Ecto neural progenitor cell (in vitro differentiated cells): ENCODE results near the gene PAX6.

Experiments used
- DNase-seq: peaks from one replicate; pipeline ENCODE4 v3.0.0-alpha.2; 2018; ENCODE audit warnings: low spot score

PAX6 gene

DNA sequence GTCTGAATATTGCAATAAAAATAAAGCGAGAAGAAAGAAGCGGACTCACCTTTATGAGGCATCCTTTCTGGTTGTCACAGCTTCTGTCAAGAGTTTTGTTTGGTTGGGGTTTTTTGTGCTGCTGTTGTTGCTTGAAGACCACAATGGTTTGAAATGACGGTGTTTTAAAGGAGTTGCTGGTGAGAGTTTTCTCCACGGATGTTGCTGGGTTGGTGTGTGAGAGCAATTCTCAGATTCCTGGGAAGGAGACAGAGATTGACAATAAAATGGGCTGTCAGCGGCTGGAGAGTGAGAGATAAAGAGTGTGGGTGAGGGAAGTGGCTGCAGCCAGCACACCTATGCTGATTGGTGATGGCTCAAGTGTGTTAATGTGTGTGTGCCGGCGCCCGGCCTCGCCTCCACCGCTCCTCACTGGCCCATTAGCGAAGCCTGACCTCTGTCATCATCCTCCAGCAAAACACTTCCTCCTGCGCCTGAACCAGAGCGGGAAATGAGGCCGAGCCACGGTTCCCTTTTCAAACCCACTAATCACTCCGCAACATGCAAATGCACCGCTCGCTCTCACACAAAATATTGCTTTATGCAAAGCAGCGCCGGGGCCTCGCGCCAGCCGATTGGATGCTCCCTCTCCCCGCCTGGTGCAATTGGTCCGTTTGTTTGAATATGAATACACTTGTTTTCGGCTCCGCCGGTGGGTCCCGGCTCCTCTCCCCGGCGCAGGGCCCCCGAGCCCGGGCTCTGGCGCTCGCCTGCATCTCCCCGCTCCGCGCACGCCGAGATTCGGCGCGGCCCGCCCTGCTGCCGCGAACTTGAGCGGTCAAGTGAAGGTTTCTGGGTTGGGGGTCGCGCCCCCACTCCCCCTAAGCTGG lies at the start of gene PAX6:
PAX6 (minus strand) TSS at position 544 of the 869 bp plus-strand sequence. CDS start 4,911 bp downstream, outside the sequence.
- DNase-seq: peak; percentile 94

DNA sequence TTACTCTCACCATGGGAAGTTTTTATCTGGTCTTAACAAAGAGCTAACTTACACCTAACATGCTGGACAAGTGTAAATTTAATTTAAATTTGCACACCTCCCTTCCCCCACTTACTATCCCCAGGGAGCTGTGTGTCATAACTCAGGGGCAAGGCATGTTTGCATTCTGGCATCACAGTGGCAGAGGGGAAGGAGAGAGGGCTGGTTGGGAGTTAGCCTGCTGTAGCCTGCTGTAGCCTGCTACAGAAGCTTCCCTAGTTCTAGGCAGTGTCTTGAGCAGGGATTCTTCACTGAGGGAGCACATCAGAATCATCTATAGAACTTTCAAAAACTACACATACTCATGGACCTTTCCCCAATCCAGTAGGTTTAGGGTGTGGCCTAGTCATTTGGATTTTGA lies 49.3 kb upstream of the PAX6 start:
- DNase-seq: no peak

DNA sequence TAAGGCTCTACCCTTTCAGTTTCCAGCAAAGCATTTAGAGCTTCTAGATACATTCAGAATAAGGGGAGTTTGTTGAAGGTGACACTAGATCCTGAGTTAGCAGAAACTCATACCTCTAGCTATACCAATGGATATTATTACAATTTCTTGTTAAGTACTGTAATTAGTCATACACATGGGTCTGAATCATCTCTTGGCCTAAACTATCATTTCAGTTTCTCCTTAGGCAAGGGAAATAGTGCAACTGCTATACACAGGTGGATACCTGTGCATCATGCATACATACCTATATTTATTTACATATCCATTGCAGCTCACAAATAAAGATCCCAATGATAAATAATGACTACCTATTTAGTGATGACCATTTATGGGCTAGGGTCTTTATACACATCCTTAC lies 45.1 kb upstream of the PAX6 start:
- no peak for DNase-seq

DNA sequence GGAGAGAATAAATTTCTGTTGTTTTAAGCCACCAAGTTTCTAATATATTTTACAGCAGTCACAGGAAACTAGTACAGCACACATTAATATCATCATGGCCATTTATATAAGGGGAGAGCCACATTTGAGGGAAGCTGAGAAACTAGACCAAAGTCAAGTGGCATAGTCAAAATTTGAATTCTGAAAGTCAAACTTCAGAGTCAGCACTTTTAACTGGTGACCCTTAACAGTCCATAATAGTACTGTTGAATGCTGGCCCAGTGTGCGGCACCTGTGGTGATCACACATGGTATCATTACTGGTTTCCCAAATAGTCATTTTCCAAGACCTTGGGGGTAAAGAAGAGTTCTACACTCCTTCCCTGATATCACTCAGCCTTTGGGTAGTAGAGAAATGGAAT lies 44.3 kb upstream of the PAX6 start:
- no peak for DNase-seq

DNA sequence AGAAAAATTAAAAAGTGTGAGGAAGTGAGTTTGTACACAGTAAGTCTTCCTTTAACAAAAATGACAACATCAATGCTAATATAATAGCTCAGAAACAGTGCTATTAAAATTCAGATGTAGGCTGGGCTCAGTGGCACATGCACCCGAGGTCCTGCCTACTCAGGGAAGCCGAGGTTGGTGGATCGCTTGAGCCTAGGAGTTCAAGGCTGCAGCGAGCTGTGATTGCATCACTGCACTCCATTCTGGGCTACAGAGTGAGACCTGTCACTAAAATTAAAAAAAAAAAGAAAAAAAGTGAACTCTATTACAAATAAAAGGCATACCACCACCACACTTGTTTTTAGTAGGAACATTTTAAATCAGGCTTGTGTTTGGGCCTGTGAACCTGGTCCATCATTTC lies 39.2 kb upstream of the PAX6 start:
- no peak for DNase-seq

DNA sequence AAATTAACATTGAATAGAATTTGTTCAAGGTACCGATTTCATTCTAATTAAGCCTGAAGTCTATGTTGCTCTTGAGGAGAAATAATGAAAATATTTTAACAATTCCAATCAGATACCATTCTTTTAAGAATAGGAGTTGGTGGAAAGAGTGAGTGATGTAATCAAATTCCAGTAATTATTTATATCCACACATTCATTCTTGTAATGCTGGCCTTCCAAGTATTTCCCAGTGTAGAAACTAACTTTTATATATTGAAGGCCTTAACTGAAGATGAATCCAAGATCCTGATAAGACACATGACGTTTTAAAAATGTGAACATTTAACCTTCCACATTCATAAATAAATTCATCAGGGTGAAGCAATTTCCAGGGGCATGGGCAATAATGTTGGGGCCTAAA lies 36.6 kb upstream of the PAX6 start:
- no peak for DNase-seq

DNA sequence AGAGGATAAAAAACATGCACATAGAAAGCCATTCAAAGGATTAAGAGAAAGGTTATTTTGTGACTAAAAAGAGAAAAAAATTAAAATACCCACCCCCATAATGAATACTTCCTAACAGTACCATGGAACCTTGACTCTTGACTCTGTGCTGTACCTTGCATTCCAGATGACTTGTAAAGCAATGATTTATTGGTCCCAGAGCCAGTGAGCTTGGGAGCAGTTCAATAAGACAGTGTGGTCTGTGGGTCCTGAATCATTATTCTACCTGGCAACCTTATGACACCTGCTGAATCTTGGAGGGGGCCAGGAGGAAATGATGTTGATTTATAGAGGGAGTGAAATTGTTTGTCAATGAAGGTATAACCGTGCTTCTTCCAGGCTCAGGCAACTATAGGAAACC lies 34.2 kb upstream of the PAX6 start:
- DNase-seq: no peak

DNA sequence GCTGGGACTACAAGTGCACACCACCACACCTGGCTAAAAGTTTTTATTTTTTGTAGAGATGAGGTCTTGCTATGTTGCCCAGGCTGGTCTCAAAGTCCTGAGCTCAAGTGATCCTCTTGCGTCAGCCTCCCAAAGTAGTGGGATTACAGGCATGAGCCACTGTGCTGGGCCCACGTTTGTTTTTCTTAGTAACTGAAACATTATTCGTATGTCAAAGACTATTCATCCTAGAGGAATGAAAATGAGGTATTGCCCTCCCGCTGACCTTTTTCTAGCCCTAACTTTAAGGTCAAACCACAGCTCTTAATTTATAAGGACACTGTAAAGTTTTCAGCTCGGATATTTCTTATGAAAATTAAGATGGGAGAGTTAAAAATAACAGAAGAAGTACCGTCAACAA lies 33.2 kb upstream of the PAX6 start:
- DNase-seq: no peak

DNA sequence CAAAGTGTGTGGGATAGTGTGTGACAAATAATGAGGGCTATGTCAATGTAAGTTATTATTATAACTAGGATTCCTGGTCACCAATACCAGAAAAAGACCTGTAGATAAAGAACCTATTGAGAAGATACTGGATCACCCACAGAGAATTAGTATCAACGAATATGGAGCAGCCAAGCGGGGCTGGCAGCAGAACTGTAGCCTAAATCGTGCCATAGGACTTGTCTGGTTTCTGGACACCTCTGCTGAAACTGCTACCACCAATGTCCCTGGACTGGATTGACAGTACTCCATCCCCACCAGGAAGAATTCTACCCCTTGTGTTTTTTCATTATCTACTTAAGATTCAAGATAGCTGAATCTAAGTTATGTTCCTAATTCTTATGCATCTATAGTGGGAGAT lies 30.3 kb upstream of the PAX6 start:
- DNase-seq: no peak

DNA sequence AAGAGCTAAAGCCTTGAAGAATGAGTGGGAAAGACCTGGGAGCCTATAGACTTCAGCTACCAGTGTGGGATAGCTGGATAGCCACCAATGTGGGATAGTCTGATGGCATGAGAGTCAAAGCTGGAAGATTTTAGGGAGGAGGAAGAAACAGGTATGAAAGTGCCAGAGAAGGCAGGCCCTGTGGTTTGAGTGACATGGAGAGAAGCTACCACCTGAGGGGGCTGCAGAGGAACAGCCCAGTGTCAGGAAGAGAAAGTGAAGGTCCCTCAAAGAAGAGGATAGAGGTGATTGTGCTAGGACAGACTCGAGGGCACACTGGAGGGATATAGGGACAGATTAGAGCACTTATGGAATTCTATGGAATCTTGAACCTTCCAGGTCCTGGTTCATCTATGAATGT lies 23.1 kb upstream of the PAX6 start:
- no peak for DNase-seq

DNA sequence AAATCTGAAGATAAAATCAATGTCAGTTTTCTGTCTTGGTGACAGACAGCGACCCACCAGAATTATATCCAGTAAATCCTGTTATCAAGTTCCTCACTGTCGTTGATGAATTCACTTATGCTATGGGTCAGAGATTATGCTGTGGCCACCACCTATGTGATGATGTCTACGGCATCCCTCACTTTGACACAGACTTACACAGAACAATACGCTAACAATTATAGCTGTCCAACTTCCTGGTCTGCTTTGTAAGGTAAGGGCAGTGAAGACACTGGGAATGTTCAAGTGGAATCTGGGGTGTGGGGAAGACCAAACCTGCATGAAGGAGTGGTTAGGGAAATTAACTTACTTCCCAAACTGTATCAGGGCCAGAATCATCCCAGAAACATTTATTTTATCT lies 19.3 kb upstream of the PAX6 start:
- no peak for DNase-seq

DNA sequence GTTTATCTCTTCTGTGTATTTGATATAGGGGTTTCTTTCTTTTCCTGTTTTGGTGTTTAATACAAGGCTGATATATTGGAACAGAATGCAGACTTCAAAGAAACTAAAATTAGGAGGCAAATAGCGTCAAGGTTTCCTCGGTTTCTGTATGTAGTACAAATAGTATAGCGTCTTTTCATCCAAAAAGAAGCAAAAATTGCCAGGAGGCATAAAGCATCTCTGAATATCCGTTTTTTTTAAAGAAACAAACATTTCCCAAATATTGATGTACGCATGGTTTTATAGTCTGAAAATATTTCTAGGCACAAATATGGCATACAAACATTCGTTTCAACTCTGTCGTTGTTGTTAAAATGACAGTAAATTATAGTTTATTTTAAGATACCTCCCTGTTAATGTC lies 17.1 kb upstream of the PAX6 start:
- DNase-seq: no peak

DNA sequence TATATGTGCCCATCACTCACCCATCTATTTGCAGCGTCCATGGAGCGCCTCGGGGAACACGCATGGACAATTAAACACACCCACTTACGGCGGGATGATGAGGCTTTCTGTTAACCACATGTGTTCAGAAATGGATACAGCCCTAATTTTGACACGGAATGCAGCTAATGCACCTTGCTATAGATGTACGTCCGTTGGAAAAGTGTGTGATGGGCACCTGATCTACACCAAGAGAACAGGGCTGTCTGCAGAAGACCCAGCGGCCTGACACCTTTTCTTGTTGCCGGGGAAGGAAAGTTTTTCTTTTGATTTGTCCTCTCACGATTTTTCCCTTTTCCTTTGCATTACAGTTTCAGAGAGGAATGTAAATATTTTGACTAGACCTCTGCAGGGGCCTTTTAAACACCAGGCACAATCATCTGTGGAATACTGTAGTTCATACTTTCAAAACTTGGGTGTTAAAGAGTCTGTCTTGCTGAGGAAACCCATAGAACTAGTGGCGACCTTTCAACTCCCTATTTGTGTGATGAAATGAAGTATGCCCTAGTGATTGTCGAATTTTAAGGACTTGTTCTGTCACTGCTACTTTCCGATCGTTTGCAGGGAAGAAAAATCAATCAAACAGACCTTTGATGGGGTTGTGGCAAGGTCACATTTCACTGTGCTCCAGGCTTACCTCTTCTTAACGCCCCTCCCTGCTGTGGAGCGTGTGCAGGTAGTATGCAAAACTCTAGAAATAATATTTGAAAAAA lies 16.5 kb upstream of the PAX6 start:
- DNase-seq: no peak

DNA sequence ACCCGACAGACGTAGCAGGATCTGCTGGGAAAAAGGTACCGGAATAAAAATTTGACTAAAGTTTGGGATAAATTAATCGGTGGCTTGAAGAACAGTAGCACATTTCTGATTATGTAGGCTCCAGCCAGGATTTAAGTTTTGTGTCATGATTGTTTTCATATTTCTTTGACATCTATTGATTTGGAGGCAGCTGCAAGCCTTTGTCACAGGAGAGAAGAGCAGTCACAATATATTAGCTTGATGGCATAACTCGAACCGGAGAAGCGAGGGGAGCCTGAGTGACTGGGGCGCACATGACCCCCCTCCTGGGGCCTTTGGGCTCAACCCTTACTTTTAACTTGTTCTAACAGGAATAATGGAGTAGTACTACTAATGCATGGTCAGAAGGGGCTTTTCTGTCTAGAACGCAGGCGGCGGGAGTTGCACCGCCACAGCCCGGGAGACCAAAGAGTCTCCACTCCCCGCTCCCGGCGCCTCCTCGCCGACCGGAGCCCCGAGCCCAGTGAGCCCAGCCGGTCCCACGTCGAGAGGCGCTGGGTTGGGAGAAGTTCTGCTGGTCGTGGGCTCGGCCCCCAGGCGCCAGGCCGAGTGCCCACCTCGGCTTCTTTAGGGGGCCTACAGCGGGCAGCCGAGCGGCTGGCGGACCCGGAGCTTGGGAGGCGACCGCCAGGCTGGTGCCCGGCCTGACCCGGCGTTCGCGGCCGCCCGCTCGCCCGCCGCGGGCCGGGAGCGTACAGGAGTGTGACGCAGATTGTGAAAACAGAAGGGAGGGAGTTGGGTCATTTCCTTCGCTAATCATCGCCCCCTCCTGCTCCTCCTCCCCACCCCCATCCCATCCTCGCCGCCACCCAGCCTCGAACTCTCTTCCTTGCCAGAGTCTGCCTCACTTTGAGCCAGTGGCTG lies 15.7 kb upstream of the PAX6 start:
- peak; percentile 61 for DNase-seq

DNA sequence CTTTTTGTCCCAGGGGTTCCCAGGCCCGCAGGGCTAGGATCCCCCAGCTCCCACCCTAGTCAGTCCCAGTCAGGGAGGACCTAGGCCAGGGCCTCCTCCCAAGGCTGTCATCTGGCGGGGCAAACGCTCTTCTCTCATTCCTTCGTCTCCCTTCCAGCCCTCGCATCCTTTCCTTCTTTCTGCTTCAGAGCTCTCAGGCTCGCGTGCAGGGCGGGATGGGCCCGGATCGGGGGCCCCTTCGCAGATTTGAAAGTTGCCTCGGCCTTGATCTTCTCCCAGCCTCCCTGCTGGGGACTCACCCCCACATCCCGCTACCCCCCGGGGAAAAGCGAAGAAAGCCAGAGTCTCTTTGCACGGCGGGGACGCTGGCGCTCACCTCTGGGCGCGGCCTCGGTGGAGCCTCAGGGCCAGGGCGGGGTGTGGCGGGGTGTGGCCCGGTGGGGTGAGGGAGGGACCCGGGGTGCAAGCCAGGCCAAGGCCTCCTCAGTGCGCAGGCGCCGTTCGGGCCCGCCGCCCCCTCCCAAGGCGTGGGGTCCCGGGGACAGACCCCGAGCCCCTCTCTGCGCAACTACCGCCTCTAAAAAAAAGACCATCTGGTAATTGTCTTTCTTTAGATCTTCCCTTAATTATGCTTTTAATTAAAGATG lies 14.8 kb upstream of the PAX6 start:
- peak; percentile 58 for DNase-seq

DNA sequence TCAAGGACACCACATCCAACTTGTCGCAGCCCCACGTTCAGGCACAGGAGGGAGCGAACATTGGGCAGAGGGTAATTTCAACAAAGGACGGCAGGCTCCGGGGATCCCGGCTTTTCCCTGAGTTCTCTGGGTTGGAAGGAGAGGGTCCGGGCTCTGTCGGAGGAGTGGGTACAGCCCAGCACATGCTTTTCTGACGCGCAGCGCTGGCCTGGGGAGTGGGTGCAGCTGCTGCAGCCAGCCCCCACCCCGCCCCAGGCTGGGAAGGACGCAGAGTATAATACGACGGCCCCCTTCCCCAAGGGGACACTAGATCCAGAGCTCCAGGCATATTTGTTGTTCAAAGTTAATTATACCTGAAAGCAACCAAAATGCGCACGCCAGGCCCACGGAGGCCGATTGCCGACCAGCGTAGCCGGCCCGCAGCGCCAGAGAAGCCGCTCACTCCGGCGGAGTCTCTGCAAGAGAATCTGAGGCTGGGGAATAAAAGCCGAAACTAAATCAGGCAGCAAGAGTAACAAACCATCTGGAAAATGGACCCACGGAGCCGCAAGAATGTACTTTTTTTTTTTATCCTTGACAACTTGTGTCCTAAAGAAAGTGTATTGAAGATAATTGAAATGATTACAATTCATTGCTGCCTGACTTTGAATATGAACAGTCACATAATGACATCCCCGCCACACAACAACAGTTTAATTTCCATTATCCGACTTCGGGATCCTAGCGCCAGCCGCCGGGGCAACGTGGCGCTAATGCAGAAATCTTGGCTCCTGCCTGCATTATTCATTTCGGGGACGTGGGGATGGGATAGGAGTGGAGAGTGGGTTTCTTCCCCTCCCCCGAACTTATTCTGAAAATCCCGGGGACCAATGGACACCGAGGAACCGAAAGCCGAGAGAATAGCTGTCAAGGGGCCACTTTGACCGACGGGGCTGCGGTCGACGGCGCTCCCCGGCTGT lies 14.0 kb upstream of the PAX6 start:
- DNase-seq: peak; percentile 51

DNA sequence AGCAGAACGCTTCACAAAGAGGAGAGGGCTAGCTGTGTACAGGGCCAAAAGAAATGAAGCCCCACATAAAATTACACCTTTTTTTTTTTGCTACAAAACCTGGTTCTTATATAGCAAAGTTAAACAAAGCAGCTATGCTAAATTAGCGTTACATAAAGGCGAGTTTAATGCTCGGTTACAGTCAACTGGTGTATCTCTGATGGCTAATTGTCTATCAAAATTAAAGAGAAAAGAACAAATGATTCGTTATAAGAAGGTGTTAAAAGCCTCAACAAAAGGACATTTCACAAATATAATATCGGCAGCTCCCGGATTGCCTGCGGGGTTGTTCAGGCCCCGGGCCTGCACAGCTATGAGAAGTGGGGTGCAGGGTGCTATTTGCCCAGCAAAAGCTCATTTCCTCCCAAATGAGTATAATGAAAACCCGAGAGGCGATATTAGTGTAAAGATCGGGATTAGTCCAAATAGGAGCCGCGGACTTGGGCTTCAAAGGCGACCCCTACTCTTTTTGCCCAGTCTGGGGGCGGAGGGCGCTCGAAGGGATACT lies 13.3 kb upstream of the PAX6 start:
- no peak for DNase-seq

DNA sequence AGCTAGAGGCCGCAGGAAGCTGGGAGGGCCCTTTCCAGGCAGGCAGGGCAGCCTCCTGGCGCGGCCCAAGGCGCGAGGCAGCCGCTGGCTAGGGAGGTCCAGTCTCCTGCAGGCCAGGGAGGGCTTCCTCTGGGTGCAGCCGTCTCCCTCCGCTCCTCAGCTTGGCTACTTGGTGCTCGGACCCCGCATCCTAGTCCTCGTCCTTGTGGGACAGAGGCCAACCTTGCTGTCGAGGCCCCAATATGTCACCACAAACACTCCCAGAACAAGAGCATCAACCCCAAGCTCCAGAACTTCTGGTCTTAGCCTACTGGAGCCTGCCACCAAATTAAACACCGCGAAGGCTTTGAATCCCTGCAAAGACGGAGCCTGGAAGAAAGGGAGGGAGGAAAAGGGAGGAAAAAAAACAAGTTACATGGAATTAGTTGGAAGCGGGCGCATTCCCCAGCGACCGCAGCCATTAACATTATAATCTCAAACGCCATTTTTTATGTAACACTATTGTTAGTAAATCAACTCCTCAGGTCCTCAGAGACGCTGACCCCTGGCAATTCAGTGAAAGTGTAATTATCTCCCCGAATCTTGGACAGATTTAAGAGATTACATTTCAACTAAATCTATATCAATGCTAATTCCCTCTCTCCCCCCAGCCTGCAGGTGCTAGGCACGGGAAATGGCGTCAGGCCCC lies 12.7 kb upstream of the PAX6 start:
- DNase-seq: peak; percentile 56

DNA sequence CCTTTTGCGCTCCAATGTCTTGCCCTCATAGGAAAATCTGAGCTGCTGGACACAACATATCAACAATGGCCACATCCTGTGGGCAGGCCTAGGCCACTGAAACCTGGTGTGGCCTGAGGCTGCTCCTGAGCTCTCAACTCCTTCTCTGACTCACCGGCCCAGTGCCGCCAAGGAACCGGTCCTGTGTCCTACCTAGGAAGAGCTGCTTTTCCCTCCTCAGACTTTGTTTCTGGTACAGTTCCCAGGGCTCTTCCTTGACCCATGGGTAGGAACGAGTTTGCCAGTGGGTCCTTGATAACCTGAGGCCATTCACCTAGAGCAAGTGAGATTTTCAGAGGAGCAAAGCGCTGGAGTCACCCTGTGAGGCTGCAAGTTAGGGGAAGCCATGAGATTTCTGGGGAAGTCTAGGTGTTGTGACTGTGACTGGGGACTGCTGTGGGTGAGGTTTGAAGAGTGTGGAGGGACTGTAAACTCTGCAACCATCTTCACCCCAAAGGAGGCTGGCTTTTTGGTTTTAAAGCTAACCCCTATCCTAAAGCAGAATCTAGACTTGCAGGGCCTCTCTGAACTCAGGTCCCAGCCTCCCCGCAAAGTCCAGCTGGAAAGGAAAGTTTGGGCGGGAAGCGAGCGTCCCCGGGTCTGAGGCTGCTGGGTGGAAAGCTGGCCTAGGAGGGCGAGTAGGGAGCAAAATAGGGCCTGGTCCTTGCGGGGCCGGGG lies 12.0 kb upstream of the PAX6 start:
- peak; percentile 46 for DNase-seq
